Activated effector memory CD4-positive, alpha-beta T cell treated with Interleukin-2 at 50 U/mL for 16 hours (primary cell): ENCODE data around the gene SYT9.

Source experiments
- DNase-seq: peaks from one replicate; pipeline ENCODE4 v3.0.0-alpha.2; 2020

The SYT9 gene

DNA sequence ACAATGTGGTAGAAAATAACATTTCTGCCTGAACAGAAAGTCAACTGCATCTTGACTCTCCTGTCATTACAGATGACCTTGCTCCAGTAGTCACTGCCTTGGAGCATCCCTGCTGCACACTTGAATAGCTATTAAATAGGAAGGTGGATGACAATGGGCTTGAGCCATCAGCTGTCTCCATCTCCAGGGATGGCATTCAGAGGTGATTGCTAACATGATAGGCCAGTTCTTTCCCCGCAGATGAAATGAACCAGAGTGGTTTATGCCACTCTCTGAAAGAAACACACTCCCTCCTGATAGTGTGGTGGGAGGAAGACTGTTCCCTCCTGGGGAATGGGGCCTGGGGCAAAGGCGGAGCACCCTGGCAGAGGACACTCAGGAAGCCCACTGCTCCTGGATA lies 176.5 kb downstream of the SYT9 start:
- DNase-seq = no peak

GRCh38 chr11:7430496-7430895 lies 178.8 kb downstream of the SYT9 start:
- DNase-seq = no peak

DNA sequence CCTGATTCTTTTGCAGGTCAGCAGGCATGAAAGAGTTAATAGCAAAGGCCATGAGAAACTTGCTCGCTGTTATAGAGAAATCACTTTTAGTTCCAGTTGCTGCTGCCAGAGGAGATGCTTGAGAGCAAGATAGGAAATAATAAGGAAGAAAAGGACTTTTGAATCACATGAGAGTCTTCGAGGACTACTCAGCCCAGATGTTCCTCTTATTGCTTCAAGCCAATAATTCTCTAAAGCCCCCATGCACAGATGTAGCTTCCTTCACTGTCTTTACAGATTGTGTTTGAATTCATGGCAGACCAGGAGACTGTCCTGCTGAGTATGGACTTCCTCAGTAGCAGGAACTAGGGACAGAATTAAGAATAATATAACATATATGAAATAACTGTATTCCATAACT lies 183.5 kb downstream of the SYT9 start:
- DNase-seq = no peak

- DNase-seq = no peak
Observed at GRCh38 chr11:7436146-7436545, 184.4 kb downstream of the SYT9 start.

DNA sequence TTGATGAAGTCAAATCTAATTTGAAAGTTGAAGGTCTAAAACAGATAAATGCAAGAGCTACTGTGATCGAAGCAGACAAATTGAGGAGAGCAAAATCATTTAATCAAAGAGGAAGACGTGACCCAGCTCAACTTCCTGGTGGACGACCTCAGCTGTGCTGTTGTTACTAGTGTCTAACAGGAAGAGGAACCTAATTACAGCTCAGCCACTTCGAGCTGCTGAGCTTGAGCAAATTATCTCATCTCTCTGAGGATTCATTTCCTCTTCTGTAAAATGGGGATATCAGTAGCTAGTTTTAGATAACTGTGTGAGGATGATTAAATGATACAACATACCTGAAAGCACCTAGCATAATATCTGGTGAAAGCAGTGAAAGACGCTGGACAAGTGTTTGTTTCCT lies 185.0 kb downstream of the SYT9 start:
- DNase-seq = no peak

GRCh38 chr11:7437696-7438095 lies 186.0 kb downstream of the SYT9 start:
- DNase-seq = no peak

GRCh38 chr11:7439746-7440320 lies 188.1 kb downstream of the SYT9 start:
- DNase-seq = no peak

DNA sequence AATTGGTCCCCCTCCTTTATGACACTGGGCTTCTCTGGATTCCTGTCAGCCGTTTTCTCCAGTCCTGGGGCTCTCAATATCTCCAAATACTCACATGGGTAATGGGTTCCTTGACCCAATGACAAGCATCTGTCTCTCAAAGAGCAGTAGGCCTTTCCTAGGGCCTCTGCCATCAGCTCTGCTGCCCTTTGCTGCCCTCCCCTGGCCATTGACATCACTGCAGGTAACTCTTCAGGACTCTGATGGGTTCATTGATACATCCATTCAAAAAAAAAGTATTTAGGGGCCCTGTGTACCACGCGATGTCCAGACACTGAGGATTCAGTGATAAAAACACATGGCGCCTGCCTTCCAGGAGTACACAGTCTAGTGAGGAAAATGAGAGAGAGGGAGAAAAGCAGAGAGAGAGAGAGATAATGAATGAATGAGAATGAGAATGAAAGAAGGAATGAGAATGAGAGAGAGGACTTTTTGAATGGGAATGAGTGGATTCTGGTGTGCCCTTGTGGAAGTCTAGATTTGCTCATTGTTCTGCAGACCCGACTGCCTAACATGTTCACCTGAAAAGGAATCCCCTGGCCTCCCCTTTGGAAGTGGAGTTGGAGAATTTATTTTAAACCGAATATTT lies 191.0 kb downstream of the SYT9 start:
- DNase-seq = peak; percentile 55

DNA sequence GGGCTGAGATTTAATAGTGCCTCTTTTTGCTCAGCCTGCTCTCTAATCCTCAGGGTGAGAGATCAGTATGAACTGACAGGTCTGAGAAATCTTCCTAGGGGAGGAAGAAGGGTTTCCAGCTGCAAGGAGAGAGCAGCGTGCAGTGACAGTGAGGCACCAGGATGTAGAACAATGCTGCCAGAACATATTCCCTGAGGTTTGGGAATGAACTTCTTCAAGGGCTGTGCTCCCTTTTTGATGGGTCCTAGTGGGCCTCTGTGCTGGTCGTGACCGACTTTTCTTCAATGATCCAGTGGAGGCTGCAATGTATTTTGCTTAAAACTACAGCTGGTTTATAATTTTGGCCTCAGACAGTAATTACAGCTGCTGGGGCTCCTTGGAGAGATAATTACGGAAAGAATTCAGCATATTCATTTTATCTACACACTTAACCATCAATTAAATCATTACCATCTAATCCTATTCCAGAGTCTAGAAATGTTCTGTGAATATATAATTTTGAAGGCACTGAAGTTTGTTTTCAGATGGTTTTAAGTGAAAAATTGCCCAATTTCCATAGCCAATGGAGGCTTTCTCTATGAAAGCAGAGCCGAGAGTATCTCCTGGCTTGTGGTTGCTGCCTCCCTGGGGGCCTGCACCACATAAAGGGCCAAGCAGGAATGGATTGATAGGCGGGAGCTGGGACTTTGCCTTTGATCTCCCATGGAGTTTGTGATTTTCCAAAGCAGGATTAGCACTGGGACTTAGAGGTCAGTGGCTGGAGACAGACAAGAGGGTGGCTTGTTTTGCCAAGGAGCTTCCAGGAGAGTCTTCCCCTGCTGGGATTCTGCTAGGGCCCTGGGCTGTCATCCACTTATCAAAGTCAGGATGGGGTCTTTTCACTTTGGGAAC lies 192.6 kb downstream of the SYT9 start:
- no peak for DNase-seq

DNA sequence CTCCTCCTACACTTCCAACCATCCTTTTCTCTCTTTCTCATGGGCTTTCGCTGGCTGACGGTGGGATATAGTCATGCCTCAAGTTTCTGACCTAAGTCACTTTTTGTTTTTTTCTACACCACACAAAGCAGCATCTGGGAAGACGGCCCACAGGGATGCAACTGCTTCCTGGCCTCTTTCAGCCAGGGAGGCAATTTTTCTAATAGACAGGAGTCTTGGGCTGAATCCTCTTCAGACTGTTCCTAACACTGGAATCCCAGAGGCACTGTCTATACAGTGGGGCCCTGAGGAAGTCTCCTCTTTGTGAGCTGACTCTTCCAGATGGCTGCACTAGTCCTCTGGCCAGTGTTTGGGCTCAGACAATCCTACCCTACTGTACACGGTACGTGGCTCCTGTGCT lies 193.9 kb downstream of the SYT9 start:
- no peak for DNase-seq

- no peak for DNase-seq
Observed at GRCh38 chr11:7448201-7448600, 196.5 kb downstream of the SYT9 start.

DNA sequence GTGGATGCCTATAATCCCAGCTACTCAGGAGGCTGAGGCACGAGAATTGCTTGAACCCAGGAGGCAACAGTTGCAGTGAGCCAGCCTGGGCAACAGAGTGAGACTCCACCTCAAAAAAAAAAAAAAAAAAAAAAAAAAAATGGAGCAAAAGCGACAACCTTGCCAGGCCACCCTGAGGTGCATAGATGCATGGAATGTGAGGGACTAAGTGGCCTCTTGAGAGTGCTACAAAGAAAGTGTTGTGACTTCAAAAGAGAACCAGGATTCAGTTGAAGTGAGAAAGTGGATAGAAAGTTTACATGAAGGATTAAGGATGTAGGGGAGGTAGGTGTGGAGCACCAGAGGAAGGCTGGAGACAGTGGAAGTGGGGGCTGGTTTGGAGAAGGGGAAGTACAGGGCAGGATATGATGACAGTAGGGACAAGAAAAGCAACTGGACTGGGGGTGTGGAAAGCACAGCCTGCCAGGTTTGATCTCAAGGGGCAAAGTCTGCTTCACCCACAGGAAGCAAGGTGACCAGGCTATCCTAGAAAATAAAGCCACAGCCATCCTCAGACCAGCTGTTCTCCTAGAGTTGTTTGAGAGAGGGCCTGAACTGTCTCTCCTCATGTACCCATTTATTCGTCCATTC lies 197.6 kb downstream of the SYT9 start:
- DNase-seq = no peak

GRCh38 chr11:7449841-7450214 lies 198.1 kb downstream of the SYT9 start:
- no peak for DNase-seq

DNA sequence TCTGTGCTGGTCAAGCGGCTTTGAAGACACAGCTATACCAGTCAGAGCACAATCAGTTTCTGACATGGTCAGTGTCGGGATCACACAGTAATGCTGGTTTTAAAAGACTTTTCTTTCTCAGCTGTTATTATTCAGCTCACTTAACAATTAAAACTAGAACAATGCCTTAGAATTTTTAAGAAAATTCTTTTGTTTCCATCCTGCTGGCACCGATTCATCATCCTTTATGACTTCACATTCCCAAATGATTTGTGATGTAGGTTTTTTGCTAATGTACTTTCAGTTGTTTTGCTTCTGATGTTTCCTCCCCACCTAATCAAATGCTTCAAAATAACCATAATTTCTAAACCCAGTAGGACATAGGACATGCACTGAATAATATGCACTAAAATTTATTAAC lies 199.1 kb downstream of the SYT9 start:
- DNase-seq = no peak

GRCh38 chr11:7451520-7451919 lies 199.8 kb downstream of the SYT9 start:
- no peak for DNase-seq

GRCh38 chr11:7451952-7452494 lies 200.3 kb downstream of the SYT9 start:
- DNase-seq = no peak

DNA sequence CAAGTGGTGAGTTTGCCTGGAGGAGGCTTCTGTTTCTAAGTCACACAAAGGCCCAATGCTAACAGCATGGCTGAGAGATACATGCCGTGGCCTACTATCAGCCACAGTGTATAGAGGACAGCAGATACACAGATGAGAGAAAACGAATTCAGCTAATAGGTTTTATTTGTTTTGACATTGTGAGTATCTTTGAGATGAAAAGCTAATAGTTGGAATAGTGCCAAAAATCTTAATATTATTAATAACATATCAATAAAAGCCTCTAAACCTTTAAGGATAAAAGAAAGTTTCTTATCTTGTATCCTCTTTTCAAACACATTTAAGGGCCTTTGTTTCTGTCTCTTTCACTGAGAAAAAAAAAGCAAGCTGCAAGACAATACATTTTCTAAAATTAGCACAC lies 203.2 kb downstream of the SYT9 start:
- no peak for DNase-seq

GRCh38 chr11:7457211-7457610 lies 205.5 kb downstream of the SYT9 start:
- no peak for DNase-seq

DNA sequence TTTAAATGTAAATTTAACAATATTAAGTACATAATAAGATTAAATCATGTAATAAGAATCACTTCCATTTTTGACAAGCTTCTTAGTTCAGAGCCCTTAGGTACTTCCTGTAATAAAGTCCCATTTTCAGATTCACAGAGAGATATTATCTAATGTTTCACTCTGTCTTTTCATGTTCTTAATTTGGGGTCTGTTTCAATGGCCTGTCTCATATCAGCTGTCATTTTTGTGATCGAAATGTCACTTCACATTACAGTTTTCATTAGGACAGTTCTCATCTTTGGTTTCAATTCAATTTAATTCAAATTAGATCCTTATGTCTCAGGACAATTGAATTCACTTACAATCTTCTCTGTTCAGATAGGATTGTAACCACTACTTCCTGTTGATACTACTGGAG lies 211.0 kb downstream of the SYT9 start:
- DNase-seq = no peak

- no peak for DNase-seq
Observed at GRCh38 chr11:7467652-7468051, 215.9 kb downstream of the SYT9 start.

- DNase-seq = no peak
Observed at GRCh38 chr11:7469351-7469865, 217.7 kb downstream of the SYT9 start.

- no peak for DNase-seq
Observed at GRCh38 chr11:7471071-7471470, 219.4 kb downstream of the SYT9 start.

DNA sequence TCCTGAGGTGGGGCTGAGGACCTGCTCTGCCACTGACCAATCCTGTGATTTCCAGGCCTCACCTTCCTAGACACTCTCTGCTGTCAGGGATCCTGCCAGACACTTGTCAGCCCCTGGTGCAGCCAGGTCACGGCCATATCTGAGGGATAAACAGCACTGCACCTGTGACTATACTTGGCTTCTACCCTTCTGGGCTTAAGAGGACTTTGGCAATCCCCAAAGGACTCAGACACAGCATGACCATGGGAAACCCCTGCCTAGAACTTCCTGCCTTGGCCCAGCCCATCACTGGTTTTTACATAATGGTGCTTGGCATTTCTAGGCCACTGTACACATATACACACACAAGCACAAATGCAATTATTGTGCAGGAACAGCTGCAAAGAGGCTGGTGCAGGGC lies 222.0 kb downstream of the SYT9 start:
- no peak for DNase-seq
